HL-60 (cell line): Measurements from ENCODE around the gene ZNF285.

ENCODE experiments used
- CTCF ChIP-seq: IDR thresholded peaks from one replicate; pipeline ENCODE4 v1.5.1; 2011; ENCODE audit warnings: low read length, control low read depth, inconsistent platforms; ENCODE audit not compliant: insufficient read depth
- GABPA ChIP-seq: IDR thresholded peaks from 2 replicates; pipeline ENCODE4 v1.6.1; 2012; ENCODE audit warnings: low read depth
- POLR2AphosphoS5 ChIP-seq: IDR thresholded peaks from 2 replicates; pipeline ENCODE4 v1.6.1; 2012; ENCODE audit warnings: low read depth

- TF ChIP-seq CTCF: no peak
- TF ChIP-seq GABPA: no peak
- TF ChIP-seq POLR2AphosphoS5: no peak
Observed at GRCh38 chr19:44356383-44357111, 44.9 kb downstream of the ZNF285 start, which contains the start of gene ZNF112.
